Large intestine (tissue), 3 donors: Measurements from ENCODE around the gene ARID3C. TPM values are rescaled to one million over a fixed set of nuclear protein-coding genes. Genes with fewer than 3 reads are reported as not detected.
A peak's percentile ranks its signal among the peaks of the same experiment; 100 is the strongest.
"Not testable (repeated sequence)": the region's sequence is repeated elsewhere in the genome, so short reads cannot be mapped to it uniquely, and the experiment has no call there.

ENCODE experiments used
- DNase-seq, 2 donors: peaks; one replicate each; pipeline versions ENCODE4 v3.0.0 to v3.0.0-alpha.2; 2013
- H3K27ac ChIP-seq: one replicate; pipeline ENCODE4 v1.5.1; 2013; ENCODE audit warnings: low read length
- H3K27me3 ChIP-seq: 2 replicates; pipeline ENCODE4 v1.6.1; 2013; ENCODE audit warnings: low read length; ENCODE audit not compliant: control insufficient read depth, insufficient read depth
- H3K36me3 ChIP-seq: 2 replicates; pipeline ENCODE4 v1.6.1; 2013; ENCODE audit warnings: low read length; ENCODE audit not compliant: control insufficient read depth, insufficient read depth
- H3K4me1 ChIP-seq: one replicate; pipeline ENCODE4 v1.6.1; 2013; ENCODE audit warnings: low read length; ENCODE audit not compliant: control insufficient read depth, insufficient read depth
- H3K4me3 ChIP-seq: one replicate; pipeline ENCODE4 v1.5.1; 2013; ENCODE audit warnings: low read length
- H3K9me3 ChIP-seq: one replicate; pipeline ENCODE4 v1.6.1; 2013; ENCODE audit warnings: mild to moderate bottlenecking, low read depth, low read length, moderate library complexity; ENCODE audit not compliant: control insufficient read depth
- WGBS: methylation state at CpG from one replicate; pipeline ENCODE4 v1.1.5; 2013; ENCODE audit warnings: low lambda C conversion rate; ENCODE audit not compliant: insufficient coverage; 5-methylcytosine and 5-hydroxymethylcytosine counted together
- polyA plus RNA-seq: library from polyadenylated mRNA; unstranded; fragments of 120-200 nt; gene quantifications from one replicate; pipeline ENCODE4 v1.2.1, GENCODE V29; 2013

Gene ARID3C
- polyA plus RNA-seq, 1 donor: 0.12 TPM

GRCh38 chr9:34639322-34639721, 10.5 kb upstream of the ARID3C start:
- H3K27ac ChIP-seq, DNase-seq, H3K27me3 ChIP-seq, H3K4me3 ChIP-seq, H3K9me3 ChIP-seq: not testable (repeated sequence)
- Histone ChIP-seq H3K36me3 (peaks cover 11% of the 10 kb centered on the region), H3K4me1 (peaks cover 15% of the 10 kb centered on the region)
- WGBS: 80% methylated on average over 1 of the region's 8 CpGs

GRCh38 chr9:34638138-34638445, 9.2 kb upstream of the ARID3C start:
- H3K27ac ChIP-seq: peak overlapping the region; percentile 71
- WGBS: 20% methylated on average over 2 of the region's 7 CpGs

GRCh38 chr9:34637356-34638137, 8.7 kb upstream of the ARID3C start, which contains the start of gene SIGMAR1:
SIGMAR1 (minus strand) TSS chr9:34637787; CDS start chr9:34637697, 90 bp downstream.
- peak; percentile 90 to 97 for DNase-seq
- Histone ChIP-seq H3K27me3 (no peaks in the 10 kb centered on the region), H3K4me1 (peaks cover 14% of the 10 kb centered on the region), H3K4me3 (peak within 1 kb of the TSS; percentile 72), H3K36me3 (peaks cover 11% of the 10 kb centered on the region), H3K27ac (peak within 1 kb of the TSS; percentile 71), H3K9me3 (no peaks in the 10 kb centered on the region)
- WGBS: no CpG with 5 or more reads among the region's 74 CpGs

More at GRCh38 chr9:34638138-34638445, 9.2 kb upstream of the ARID3C start:
- Histone ChIP-seq H3K4me3 (peak overlapping the region; percentile 72), H3K27me3 (no peaks in the 10 kb centered on the region), H3K9me3 (no peaks in the 10 kb centered on the region), H3K4me1 (peaks cover 14% of the 10 kb centered on the region), H3K36me3 (peaks cover 11% of the 10 kb centered on the region)
- DNase-seq: no peak

GRCh38 chr9:34636791-34637355, 8.0 kb upstream of the ARID3C start:
- Histone ChIP-seq H3K27ac (no peak overlapping the region), H3K27me3 (no peaks in the 10 kb centered on the region), H3K9me3 (no peaks in the 10 kb centered on the region), H3K4me1 (peaks cover 14% of the 10 kb centered on the region), H3K36me3 (peaks cover 11% of the 10 kb centered on the region), H3K4me3 (peak overlapping the region; percentile 72)
- no CpG with 5 or more reads among the region's 23 CpGs for WGBS
- DNase-seq: no peak

GRCh38 chr9:34635556-34635955, 6.7 kb upstream of the ARID3C start:
- H3K4me3 ChIP-seq: no peak overlapping the region
- no peak for DNase-seq
- WGBS: 80% methylated on average over 1 of the region's 14 CpGs
- peaks cover 14% of the 10 kb centered on the region for H3K4me1 ChIP-seq
- H3K27me3 ChIP-seq: peaks cover 6% of the 10 kb centered on the region
- no peak overlapping the region for H3K27ac ChIP-seq
- H3K36me3 ChIP-seq: peaks cover 11% of the 10 kb centered on the region
- no peaks in the 10 kb centered on the region for H3K9me3 ChIP-seq

- Histone ChIP-seq H3K9me3 (no peaks in the 10 kb centered on the region), H3K4me1 (peaks cover 19% of the 10 kb centered on the region), H3K36me3 (peaks cover 11% of the 10 kb centered on the region), H3K27me3 (peaks cover 15% of the 10 kb centered on the region), H3K27ac (no peak overlapping the region), H3K4me3 (no peak overlapping the region)
- no peak for DNase-seq
- no CpG with 5 or more reads among the region's 3 CpGs for WGBS
Observed at GRCh38 chr9:34634551-34635248, 5.8 kb upstream of the ARID3C start.

- Histone ChIP-seq H3K4me1 (peaks cover 19% of the 10 kb centered on the region), H3K9me3 (no peaks in the 10 kb centered on the region), H3K4me3 (no peak overlapping the region), H3K36me3 (peaks cover 11% of the 10 kb centered on the region), H3K27ac (no peak overlapping the region), H3K27me3 (peaks cover 22% of the 10 kb centered on the region)
- no CpG with 5 or more reads among the region's 3 CpGs for WGBS
- peak in 1 of 2 donors; percentile 54 for DNase-seq
Observed at GRCh38 chr9:34633851-34634550, 5.1 kb upstream of the ARID3C start.

GRCh38 chr9:34633166-34633565, 4.3 kb upstream of the ARID3C start:
- Histone ChIP-seq H3K27ac (no peak overlapping the region), H3K36me3 (peaks cover 11% of the 10 kb centered on the region), H3K4me3 (no peak overlapping the region), H3K27me3 (peaks cover 28% of the 10 kb centered on the region), H3K9me3 (no peaks in the 10 kb centered on the region), H3K4me1 (peaks cover 20% of the 10 kb centered on the region)
- DNase-seq: no peak
- WGBS: no CpG with 5 or more reads among the region's 5 CpGs

GRCh38 chr9:34630402-34631154, 1.7 kb upstream of the ARID3C start:
- H3K27me3 ChIP-seq: peaks cover 54% of the 10 kb centered on the region
- no peak overlapping the region for H3K4me3 ChIP-seq
- peak in 1 of 2 donors; percentile 46 for DNase-seq
- peaks cover 5% of the 10 kb centered on the region for H3K9me3 ChIP-seq
- peaks cover 17% of the 10 kb centered on the region for H3K4me1 ChIP-seq
- peaks cover 10% of the 10 kb centered on the region for H3K36me3 ChIP-seq
- no CpG with 5 or more reads among the region's 5 CpGs for WGBS
- H3K27ac ChIP-seq: no peak overlapping the region

GRCh38 chr9:34629491-34629808, 584 bp upstream of the ARID3C start:
- Histone ChIP-seq H3K27me3 (peaks cover 65% of the 10 kb centered on the region), H3K4me3 (no peak overlapping the region)

More at GRCh38 chr9:34629491-34629808, 584 bp upstream of the ARID3C start:
- Histone ChIP-seq H3K4me1 (peaks cover 19% of the 10 kb centered on the region), H3K36me3 (no peaks in the 10 kb centered on the region), H3K27ac (no peak overlapping the region), H3K9me3 (peaks cover 6% of the 10 kb centered on the region)
- no peak for DNase-seq
- 25% methylated on average over 1 of the region's 5 CpGs for WGBS
